ENCODE results near the gene AMN1. TPM values are rescaled to one million over a fixed set of nuclear protein-coding genes. Genes with fewer than 3 reads are reported as not detected.

The AMN1 gene
- polyA plus RNA-seq, 1 experiment, result 11.9 TPM

DNA sequence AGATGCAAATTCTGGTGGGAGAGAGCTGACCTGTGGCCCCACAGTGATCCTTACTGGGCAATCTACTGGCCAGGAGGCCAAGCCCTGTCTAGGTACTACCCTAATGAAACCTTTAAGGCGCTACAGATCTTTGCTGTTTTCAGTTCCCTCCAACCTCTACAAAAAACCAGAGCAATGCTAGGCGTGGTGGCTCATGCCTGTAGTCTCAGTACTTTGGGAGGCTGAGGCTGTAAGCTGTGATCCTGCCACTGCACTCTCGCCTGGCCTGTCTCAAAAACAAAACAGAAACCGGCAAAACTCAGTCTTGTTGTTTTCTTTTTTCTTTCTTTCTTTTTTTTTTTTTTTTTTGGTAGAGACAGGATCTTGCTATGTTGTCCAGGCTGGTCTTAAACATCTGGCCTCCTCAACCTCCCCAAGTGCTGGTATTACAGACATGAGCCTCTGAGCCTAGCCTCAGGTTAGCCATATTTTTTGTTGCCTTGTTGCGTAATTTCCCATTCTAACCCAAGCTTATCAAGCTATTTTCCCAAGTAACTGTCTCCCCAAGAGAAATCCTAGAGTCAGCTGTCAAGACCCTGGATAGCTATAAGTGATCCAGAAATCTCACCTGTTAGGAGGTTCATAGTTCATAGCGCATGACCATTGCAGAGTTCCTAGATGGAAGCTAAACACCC lies 66.5 kb downstream of the AMN1 start:
- ChIA-PET CTCF (interaction anchor here (1.3 to 2.3 kb wide), 3 partner anchors 9 to 259 kb away, joined by 4 to 11 read pairs (median 6); no protein-coding TSS in a partner anchor), POLR2A (no interaction called here)
- no peak overlapping the region for H3K27ac ChIP-seq (ENCODE audit: low read depth, low read length)
- TF ChIP-seq, protein P1, sequence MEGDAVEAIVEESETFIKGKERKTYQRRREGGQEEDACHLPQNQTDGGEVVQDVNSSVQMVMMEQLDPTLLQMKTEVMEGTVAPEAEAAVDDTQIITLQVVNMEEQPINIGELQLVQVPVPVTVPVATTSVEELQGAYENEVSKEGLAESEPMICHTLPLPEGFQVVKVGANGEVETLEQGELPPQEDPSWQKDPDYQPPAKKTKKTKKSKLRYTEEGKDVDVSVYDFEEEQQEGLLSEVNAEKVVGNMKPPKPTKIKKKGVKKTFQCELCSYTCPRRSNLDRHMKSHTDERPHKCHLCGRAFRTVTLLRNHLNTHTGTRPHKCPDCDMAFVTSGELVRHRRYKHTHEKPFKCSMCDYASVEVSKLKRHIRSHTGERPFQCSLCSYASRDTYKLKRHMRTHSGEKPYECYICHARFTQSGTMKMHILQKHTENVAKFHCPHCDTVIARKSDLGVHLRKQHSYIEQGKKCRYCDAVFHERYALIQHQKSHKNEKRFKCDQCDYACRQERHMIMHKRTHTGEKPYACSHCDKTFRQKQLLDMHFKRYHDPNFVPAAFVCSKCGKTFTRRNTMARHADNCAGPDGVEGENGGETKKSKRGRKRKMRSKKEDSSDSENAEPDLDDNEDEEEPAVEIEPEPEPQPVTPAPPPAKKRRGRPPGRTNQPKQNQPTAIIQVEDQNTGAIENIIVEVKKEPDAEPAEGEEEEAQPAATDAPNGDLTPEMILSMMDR (IDR thresholded peaks at IDR 0.05; ENCODE audit: low read depth, low read length), result no peak
- H3K4me3 ChIP-seq (ENCODE audit: low read depth, low read length), result no peak overlapping the region
- no peak for DNase-seq (ENCODE audit: low read depth, low spot score)
- H3K27me3 ChIP-seq (ENCODE audit: control insufficient read depth, insufficient read depth, low read length), result no peaks in the 10 kb centered on the region
- no peaks in the 10 kb centered on the region; the same call in 1 of the 2 replicates for H3K9me3 ChIP-seq (ENCODE audit: control insufficient read depth, insufficient read depth, low read length)

DNA sequence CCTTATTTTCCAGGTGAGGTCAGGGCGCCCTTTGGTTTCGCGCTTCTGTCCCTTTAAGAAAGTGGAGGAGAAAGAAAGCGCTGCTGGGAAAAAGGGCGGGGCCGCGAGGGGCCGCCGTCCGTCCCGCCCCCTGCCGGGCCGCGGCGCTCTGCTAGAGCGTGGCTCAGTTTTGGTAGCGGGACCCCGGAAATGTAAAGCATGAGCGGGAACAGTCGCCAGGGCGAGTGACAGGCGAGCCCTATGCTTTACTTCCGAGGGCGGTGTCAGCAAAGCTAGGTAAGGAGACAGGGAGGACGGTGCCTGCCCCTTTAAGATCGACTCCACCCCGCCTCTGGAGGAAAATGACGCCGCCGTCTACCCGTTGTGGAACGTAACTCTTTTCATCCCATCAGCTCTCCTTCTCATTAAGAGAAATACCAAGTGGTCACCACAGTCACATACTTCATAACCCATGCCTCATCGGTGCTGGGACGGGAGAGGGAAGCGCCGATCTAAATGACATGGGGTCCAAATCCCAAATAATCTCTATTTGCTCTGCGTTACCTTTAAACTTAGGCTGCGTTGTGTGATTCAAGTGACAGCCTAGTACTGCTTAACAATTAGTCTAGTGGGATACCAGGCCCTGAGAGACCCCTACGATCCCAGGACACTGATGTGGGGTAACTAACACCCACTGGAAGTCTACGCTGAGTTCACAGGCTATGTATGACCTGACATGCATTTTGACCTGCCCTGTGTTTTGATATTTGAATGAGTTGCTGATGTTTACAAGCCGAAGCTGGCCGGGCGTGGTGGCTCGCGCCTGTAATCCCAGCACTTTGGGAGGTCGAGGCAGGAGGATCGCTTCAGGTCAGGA lies 69.5 kb downstream of the AMN1 start, which contains the start of gene ETFBKMT:
Gene ETFBKMT, plus strand, starts transcription at position 602 of the 856 bp plus-strand sequence. CDS start 2,266 bp downstream, outside the sequence.
- TF ChIP-seq, protein P1 (IDR thresholded peaks at IDR 0.05; ENCODE audit: low read depth, low read length), result peak; percentile 48
- H3K9me3 ChIP-seq (ENCODE audit: control insufficient read depth, insufficient read depth, low read length), result no peaks in the 10 kb centered on the region
- peak within 1 kb of the TSS; percentile 96 for H3K27ac ChIP-seq (ENCODE audit: low read depth, low read length)
- peak within 1 kb of the TSS; percentile 86 for H3K4me3 ChIP-seq (ENCODE audit: low read depth, low read length)
- DNase-seq (ENCODE audit: low read depth, low spot score), result peak; percentile 29
- H3K27me3 ChIP-seq (ENCODE audit: control insufficient read depth, insufficient read depth, low read length), result no peaks in the 10 kb centered on the region
- POLR2A ChIA-PET, result interaction anchor here (0.6 to 0.8 kb wide), 3 partner anchors 9 to 778 kb away, joined by 3 to 4 read pairs (median 3); no protein-coding TSS in a partner anchor
- CTCF ChIA-PET, result interaction anchor here (0.5 to 0.6 kb wide), 2 partner anchors 653 to 671 kb away, joined by 3 read pairs; no protein-coding TSS in a partner anchor

DNA sequence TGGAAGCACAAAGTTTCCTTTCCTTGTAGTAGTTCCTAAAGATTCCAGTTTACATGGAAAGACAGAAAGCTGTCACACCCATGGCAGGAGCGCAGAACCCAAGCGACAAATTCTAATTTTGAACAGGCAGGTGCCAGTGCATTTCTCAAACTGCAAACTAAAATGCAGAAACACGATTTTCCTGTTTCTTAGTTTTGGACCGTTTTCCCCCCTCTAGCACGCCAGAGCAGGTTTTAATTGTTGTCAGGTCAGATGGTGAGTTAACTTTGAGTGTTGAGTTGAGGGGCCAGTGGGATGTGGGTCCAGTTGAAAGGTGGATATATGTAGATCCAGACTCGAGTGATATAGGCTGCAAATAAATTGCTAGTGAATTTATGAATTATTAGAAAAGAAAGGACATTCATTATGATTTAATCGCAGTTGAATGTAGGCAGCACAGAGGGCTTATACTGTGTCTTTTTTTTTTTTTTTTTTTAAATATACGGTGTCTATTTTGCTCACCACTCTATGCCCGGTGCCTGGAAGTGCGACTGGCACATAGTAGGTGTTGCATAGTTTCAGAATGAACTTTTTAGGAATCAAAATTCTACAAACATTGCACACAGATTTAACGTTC lies 70.2 kb downstream of the AMN1 start:
- TF ChIP-seq, protein P1 (IDR thresholded peaks at IDR 0.05; ENCODE audit: low read depth, low read length), result no peak
- POLR2A ChIA-PET, result interaction anchor here (0.6 to 0.8 kb wide), 2 partner anchors 73 to 779 kb away, joined by 3 to 4 read pairs; no protein-coding TSS in a partner anchor
- H3K4me3 ChIP-seq (ENCODE audit: low read depth, low read length), result peak overlapping the region; percentile 86
- H3K27ac ChIP-seq (ENCODE audit: low read depth, low read length), result no peak overlapping the region
- DNase-seq (ENCODE audit: low read depth, low spot score), result no peak
- CTCF ChIA-PET, result interaction anchor here (0.5 to 1.4 kb wide), 2 partner anchors 654 kb away, joined by 3 read pairs; no protein-coding TSS in a partner anchor
- no peaks in the 10 kb centered on the region for H3K9me3 ChIP-seq (ENCODE audit: control insufficient read depth, insufficient read depth, low read length)
- no peaks in the 10 kb centered on the region for H3K27me3 ChIP-seq (ENCODE audit: control insufficient read depth, insufficient read depth, low read length)

GRCh38 chr12:31655792-31656191 lies 73.0 kb downstream of the AMN1 start:
- H3K27me3 ChIP-seq (ENCODE audit: control insufficient read depth, insufficient read depth, low read length), result no peaks in the 10 kb centered on the region
- H3K4me3 ChIP-seq (ENCODE audit: low read depth, low read length), result no peak overlapping the region
- H3K27ac ChIP-seq (ENCODE audit: low read depth, low read length), result no peak overlapping the region
- CTCF ChIA-PET, result interaction anchor here (0.5 to 1.1 kb wide), 2 partner anchors 11 to 538 kb away, joined by 3 to 4 read pairs; no protein-coding TSS in a partner anchor
- POLR2A ChIA-PET, result no interaction called here
- TF ChIP-seq, protein P1 (IDR thresholded peaks at IDR 0.05; ENCODE audit: low read depth, low read length), result no peak
- no peak for DNase-seq (ENCODE audit: low read depth, low spot score)
- no peaks in the 10 kb centered on the region for H3K9me3 ChIP-seq (ENCODE audit: control insufficient read depth, insufficient read depth, low read length)

Measured in AG04450 (cell line).